HEK293 (cell line): ENCODE data around the gene USP44.
A peak's percentile ranks its signal among the peaks of the same experiment; 100 is the strongest.

ENCODE experiments used
- KLF1 ChIP-seq: fragments of 450-650 bp; formaldehyde crosslinking; IDR thresholded peaks from 2 replicates; pipeline ENCODE4 v1.5.1; 2016; ENCODE audit warnings: missing biosample characterization, missing genetic modification characterization
- KLF10 ChIP-seq: fragments of 450-650 bp; IDR thresholded peaks from 2 replicates; pipeline ENCODE4 v1.5.1; 2018; ENCODE audit warnings: missing biosample characterization, mild to moderate bottlenecking, missing genetic modification characterization
- MEIS1 ChIP-seq: sonication (generic); formaldehyde crosslinking; IDR thresholded peaks from 2 replicates; pipeline ENCODE4 v1.8.1; 2022; ENCODE audit warnings: missing genetic modification reagents, mild to moderate bottlenecking, borderline replicate concordance
- TCF7L2 ChIP-seq: IDR thresholded peaks from 2 replicates; pipeline ENCODE4 v1.6.1; 2011; ENCODE audit warnings: low read depth, mild to moderate bottlenecking, inconsistent platforms, low read length, moderate library complexity, borderline replicate concordance
- ZBTB1 ChIP-seq: fragments of 450-650 bp; formaldehyde crosslinking; IDR thresholded peaks from 2 replicates; pipeline ENCODE4 v1.5.1; 2016; ENCODE audit warnings: missing biosample characterization, missing genetic modification characterization
- ZNF223 ChIP-seq: fragments of 450-650 bp; formaldehyde crosslinking; IDR thresholded peaks from 2 replicates; pipeline ENCODE4 v1.5.1; 2016; ENCODE audit warnings: missing biosample characterization, missing genetic modification characterization
- ZNF23 ChIP-seq: fragments of 450-650 bp; formaldehyde crosslinking; IDR thresholded peaks from 2 replicates; pipeline ENCODE4 v1.5.1; 2016; ENCODE audit warnings: missing biosample characterization, missing genetic modification characterization, borderline replicate concordance
- ZNF670 ChIP-seq: fragments of 450-650 bp; formaldehyde crosslinking; IDR thresholded peaks from 2 replicates; pipeline ENCODE4 v1.5.1; 2016; ENCODE audit warnings: missing biosample characterization, missing genetic modification characterization, low read depth
- TF ChIP-seq, protein P1 (sequence below): fragments of 450-650 bp; formaldehyde crosslinking; IDR thresholded peaks from 2 replicates; pipeline ENCODE4 v1.5.1; 2016; ENCODE audit warnings: missing biosample characterization, missing genetic modification characterization
- TF ChIP-seq, protein P2 (sequence below): fragments of 450-650 bp; formaldehyde crosslinking; conservative IDR thresholded peaks from 2 replicates; pipeline ENCODE4 v1.5.1; 2016; ENCODE audit warnings: low read depth, missing biosample characterization, missing genetic modification characterization
- TF ChIP-seq, protein P3 (sequence below): fragments of 450-650 bp; formaldehyde crosslinking; IDR thresholded peaks from 2 replicates; pipeline ENCODE4 v1.5.1; 2016; ENCODE audit warnings: missing biosample characterization, missing genetic modification characterization
- TF ChIP-seq, protein P4 (sequence below): fragments of 450-650 bp; formaldehyde crosslinking; IDR thresholded peaks from 2 replicates; pipeline ENCODE4 v1.5.1; 2017; ENCODE audit warnings: missing biosample characterization, missing genetic modification characterization
- TF ChIP-seq, protein P5 (sequence below): fragments of 450-650 bp; formaldehyde crosslinking; IDR thresholded peaks from 2 replicates; pipeline ENCODE4 v1.5.1; 2016; ENCODE audit warnings: missing biosample characterization, missing genetic modification characterization

DNA sequence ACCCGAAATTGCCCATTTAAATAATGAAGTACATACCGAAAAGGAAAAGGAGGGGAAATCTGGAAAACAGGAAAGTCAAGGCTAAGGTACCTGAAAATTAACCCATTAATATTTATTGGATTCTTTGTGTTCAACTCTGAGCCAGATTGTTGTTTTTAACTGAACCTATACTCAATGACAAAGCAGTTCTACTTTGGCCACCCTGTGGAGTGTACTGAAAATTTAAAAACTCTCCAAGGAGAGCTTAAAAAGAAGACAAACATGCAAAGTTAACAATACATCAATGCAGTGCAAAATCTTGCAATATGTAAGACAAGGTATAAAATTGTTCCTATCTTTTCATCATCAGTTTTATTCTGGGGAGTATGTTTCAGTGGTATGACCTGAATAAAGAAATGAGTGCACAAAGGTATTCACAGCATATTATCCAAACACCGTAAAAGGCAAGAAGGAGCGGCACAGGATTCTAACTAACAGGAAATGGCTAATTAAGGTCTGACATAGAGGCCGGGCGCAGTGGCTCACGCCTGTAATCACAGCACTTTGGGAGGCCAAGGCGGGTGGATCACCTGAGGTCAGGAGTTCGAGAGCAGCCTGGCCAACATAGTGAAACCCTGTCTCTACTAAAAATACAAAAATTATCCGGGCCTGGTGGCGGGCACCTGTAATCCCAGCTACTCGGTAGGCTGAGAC is 1.7 kb downstream of the USP44 start:
- TF ChIP-seq ZNF670 (tag by site-specific recombination) = no peak
- TF ChIP-seq ZNF23 (tag by site-specific recombination) = no peak
- TF ChIP-seq, protein P1, sequence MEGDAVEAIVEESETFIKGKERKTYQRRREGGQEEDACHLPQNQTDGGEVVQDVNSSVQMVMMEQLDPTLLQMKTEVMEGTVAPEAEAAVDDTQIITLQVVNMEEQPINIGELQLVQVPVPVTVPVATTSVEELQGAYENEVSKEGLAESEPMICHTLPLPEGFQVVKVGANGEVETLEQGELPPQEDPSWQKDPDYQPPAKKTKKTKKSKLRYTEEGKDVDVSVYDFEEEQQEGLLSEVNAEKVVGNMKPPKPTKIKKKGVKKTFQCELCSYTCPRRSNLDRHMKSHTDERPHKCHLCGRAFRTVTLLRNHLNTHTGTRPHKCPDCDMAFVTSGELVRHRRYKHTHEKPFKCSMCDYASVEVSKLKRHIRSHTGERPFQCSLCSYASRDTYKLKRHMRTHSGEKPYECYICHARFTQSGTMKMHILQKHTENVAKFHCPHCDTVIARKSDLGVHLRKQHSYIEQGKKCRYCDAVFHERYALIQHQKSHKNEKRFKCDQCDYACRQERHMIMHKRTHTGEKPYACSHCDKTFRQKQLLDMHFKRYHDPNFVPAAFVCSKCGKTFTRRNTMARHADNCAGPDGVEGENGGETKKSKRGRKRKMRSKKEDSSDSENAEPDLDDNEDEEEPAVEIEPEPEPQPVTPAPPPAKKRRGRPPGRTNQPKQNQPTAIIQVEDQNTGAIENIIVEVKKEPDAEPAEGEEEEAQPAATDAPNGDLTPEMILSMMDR = no peak
- TF ChIP-seq, protein P2, sequence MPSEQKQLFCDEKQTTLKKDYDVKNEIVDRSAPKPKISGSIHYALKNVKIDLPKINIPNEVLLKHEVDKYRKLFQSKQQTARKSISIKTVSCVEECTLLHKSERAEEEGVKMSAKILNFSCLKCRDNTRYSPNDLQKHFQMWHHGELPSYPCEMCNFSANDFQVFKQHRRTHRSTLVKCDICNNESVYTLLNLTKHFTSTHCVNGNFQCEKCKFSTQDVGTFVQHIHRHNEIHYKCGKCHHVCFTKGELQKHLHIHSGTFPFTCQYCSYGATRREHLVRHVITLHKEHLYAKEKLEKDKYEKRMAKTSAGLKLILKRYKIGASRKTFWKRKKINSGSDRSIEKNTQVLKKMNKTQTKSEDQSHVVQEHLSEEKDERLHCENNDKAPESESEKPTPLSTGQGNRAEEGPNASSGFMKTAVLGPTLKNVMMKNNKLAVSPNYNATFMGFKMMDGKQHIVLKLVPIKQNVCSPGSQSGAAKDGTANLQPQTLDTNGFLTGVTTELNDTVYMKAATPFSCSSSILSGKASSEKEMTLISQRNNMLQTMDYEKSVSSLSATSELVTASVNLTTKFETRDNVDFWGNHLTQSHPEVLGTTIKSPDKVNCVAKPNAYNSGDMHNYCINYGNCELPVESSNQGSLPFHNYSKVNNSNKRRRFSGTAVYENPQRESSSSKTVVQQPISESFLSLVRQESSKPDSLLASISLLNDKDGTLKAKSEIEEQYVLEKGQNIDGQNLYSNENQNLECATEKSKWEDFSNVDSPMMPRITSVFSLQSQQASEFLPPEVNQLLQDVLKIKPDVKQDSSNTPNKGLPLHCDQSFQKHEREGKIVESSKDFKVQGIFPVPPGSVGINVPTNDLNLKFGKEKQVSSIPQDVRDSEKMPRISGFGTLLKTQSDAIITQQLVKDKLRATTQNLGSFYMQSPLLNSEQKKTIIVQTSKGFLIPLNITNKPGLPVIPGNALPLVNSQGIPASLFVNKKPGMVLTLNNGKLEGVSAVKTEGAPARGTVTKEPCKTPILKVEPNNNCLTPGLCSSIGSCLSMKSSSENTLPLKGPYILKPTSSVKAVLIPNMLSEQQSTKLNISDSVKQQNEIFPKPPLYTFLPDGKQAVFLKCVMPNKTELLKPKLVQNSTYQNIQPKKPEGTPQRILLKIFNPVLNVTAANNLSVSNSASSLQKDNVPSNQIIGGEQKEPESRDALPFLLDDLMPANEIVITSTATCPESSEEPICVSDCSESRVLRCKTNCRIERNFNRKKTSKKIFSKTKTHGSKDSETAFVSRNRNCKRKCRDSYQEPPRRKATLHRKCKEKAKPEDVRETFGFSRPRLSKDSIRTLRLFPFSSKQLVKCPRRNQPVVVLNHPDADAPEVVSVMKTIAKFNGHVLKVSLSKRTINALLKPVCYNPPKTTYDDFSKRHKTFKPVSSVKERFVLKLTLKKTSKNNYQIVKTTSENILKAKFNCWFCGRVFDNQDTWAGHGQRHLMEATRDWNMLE (tag by site-specific recombination) = no peak
- TF ChIP-seq, protein P3, sequence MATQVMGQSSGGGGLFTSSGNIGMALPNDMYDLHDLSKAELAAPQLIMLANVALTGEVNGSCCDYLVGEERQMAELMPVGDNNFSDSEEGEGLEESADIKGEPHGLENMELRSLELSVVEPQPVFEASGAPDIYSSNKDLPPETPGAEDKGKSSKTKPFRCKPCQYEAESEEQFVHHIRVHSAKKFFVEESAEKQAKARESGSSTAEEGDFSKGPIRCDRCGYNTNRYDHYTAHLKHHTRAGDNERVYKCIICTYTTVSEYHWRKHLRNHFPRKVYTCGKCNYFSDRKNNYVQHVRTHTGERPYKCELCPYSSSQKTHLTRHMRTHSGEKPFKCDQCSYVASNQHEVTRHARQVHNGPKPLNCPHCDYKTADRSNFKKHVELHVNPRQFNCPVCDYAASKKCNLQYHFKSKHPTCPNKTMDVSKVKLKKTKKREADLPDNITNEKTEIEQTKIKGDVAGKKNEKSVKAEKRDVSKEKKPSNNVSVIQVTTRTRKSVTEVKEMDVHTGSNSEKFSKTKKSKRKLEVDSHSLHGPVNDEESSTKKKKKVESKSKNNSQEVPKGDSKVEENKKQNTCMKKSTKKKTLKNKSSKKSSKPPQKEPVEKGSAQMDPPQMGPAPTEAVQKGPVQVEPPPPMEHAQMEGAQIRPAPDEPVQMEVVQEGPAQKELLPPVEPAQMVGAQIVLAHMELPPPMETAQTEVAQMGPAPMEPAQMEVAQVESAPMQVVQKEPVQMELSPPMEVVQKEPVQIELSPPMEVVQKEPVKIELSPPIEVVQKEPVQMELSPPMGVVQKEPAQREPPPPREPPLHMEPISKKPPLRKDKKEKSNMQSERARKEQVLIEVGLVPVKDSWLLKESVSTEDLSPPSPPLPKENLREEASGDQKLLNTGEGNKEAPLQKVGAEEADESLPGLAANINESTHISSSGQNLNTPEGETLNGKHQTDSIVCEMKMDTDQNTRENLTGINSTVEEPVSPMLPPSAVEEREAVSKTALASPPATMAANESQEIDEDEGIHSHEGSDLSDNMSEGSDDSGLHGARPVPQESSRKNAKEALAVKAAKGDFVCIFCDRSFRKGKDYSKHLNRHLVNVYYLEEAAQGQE (tag by site-specific recombination) = no peak
- TF ChIP-seq, protein P4, sequence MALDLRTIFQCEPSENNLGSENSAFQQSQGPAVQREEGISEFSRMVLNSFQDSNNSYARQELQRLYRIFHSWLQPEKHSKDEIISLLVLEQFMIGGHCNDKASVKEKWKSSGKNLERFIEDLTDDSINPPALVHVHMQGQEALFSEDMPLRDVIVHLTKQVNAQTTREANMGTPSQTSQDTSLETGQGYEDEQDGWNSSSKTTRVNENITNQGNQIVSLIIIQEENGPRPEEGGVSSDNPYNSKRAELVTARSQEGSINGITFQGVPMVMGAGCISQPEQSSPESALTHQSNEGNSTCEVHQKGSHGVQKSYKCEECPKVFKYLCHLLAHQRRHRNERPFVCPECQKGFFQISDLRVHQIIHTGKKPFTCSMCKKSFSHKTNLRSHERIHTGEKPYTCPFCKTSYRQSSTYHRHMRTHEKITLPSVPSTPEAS (tag by site-specific recombination) = no peak
- no peak for TF ChIP-seq KLF10 (tag by site-specific recombination)
- TF ChIP-seq KLF1 (tag by site-specific recombination) = no peak
- TF ChIP-seq MEIS1 (CRISPR knock-in tag) = no peak
- no peak for TF ChIP-seq TCF7L2
- TF ChIP-seq ZBTB1 (tag by site-specific recombination) = no peak
- TF ChIP-seq ZNF223 (tag by site-specific recombination) = no peak
- TF ChIP-seq, protein P5, sequence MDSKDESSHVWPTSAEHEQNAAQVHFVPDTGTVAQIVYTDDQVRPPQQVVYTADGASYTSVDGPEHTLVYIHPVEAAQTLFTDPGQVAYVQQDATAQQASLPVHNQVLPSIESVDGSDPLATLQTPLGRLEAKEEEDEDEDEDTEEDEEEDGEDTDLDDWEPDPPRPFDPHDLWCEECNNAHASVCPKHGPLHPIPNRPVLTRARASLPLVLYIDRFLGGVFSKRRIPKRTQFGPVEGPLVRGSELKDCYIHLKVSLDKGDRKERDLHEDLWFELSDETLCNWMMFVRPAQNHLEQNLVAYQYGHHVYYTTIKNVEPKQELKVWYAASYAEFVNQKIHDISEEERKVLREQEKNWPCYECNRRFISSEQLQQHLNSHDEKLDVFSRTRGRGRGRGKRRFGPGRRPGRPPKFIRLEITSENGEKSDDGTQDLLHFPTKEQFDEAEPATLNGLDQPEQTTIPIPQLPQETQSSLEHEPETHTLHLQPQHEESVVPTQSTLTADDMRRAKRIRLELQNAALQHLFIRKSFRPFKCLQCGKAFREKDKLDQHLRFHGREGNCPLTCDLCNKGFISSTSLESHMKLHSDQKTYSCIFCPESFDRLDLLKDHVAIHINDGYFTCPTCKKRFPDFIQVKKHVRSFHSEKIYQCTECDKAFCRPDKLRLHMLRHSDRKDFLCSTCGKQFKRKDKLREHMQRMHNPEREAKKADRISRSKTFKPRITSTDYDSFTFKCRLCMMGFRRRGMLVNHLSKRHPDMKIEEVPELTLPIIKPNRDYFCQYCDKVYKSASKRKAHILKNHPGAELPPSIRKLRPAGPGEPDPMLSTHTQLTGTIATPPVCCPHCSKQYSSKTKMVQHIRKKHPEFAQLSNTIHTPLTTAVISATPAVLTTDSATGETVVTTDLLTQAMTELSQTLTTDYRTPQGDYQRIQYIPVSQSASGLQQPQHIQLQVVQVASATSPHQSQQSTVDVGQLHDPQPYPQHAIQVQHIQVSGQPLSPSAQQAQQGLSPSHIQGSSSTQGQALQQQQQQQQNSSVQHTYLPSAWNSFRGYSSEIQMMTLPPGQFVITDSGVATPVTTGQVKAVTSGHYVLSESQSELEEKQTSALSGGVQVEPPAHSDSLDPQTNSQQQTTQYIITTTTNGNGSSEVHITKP (tag by site-specific recombination) = 0 out of 2 replicates have a peak, but pooled peaks have one; percentile 33
